Measurements from ENCODE around the gene IPO8. TPM values are rescaled to one million over a fixed set of nuclear protein-coding genes. Genes with fewer than 3 reads are reported as not detected.

Gene IPO8
- total and polyA plus RNA-seq, 2 of the 8 experiments (the other 6 are each of a cell fraction or from before 2014, with no cell fraction given) = 7.2 to 59.8 TPM

DNA sequence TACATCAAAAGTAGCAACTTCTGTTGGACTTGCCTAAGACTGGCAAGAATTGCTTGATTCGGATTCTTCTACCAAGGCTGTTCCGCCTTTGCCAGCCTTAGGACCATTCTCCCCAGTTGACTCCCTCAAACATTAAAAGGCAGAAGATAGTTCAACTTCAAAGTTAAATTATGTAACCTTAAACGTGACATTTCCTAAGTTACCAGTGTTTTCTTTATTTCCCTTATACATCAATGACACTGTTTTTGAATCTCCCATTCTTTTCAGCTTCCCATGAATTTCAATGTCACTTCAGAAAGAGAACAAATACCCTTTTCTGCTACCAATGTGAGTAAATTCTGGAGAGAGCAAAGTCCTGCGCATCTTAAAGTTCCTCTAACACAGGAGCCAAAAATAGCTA is 33.9 kb upstream of the IPO8 start:
- Histone ChIP-seq H4K20me1 (replicated peaks in 1 of 2; ENCODE audit: control insufficient read depth in 1 of 2, insufficient read depth in 2 of 2, low read length in 2 of 2) (no peaks in the 10 kb centered on the region), H3K23me2 (ENCODE audit: low read depth, low read length) (no peaks in the 10 kb centered on the region), H2BK20ac (ENCODE audit: low read length) (no peak overlapping the region), H2BK15ac (ENCODE audit: low read length) (no peak overlapping the region), H3K36me3 (ENCODE audit: control insufficient read depth in 2 of 4, insufficient read depth in 4 of 4, low read length in 3 of 4) (peaks cover 3 to 68% (median 15%) of the 10 kb centered on the region in 4 experiments; a peak in 6 of 8 replicates), H2BK5ac (ENCODE audit: low read depth, low read length) (no peak overlapping the region), H3K4me3 (ENCODE audit: extremely low read depth in 1 of 4, insufficient read depth in 2 of 4, low read depth in 3 of 4, low read length in 4 of 4) (no peak overlapping the region), H3K23ac (ENCODE audit: insufficient read length) (no peak overlapping the region), H3K18ac (ENCODE audit: extremely low read depth, low read length) (no peak overlapping the region), H3K14ac (ENCODE audit: insufficient read length) (no peak overlapping the region), H4K8ac (ENCODE audit: extremely low read depth, insufficient read depth, low read length) (no peak overlapping the region), H2AFZ (ENCODE audit: low read length) (no peak overlapping the region), H4K91ac (replicated peaks; ENCODE audit: insufficient read length, low read length) (no peak overlapping the region), H2AK5ac (ENCODE audit: low read depth, low read length) (no peak overlapping the region), H2BK120ac (replicated peaks; ENCODE audit: low read depth, low read length) (no peak overlapping the region), H3K9me3 (ENCODE audit: insufficient read depth in 2 of 2, low read depth in 1 of 2, low read length in 1 of 2) (no peaks in the 10 kb centered on the region), H3K27ac (ENCODE audit: low read depth, low read length) (no peak overlapping the region), H3K79me2 (ENCODE audit: control insufficient read depth in 1 of 2, insufficient read depth in 2 of 2, low read length in 2 of 2) (peaks cover 0 to 14% of the 10 kb centered on the region in 2 experiments; a peak in 2 of 4 replicates), H2BK12ac (ENCODE audit: low read depth, low read length) (no peak overlapping the region), H4K5ac (ENCODE audit: insufficient read length, low read depth, low read length) (no peak overlapping the region), H3K4ac (replicated peaks; ENCODE audit: insufficient read length, low read depth, low read length) (no peak overlapping the region), H3K4me2 (ENCODE audit: insufficient read depth in 1 of 2, low read depth in 2 of 2, low read length in 2 of 2) (no peak overlapping the region), H3K4me1 (replicated peaks in 1 of 4; ENCODE audit: control insufficient read depth in 3 of 4, insufficient read depth in 4 of 4, low read length in 3 of 4) (no peaks in the 10 kb centered on the region), H3K27me3 (replicated peaks in 1 of 4; ENCODE audit: control insufficient read depth in 3 of 4, extremely low read depth in 1 of 4, insufficient read depth in 3 of 4, low read length in 3 of 4) (no peaks in the 10 kb centered on the region), H3K9ac (replicated peaks in 1 of 4; ENCODE audit: extremely low read depth in 1 of 4, low read depth in 3 of 4, low read length in 3 of 4) (no peak overlapping the region), H3K79me1 (ENCODE audit: low read depth, low read length) (no peaks in the 10 kb centered on the region), H3K56ac (replicated peaks; ENCODE audit: insufficient read length, low read depth, low read length) (no peak overlapping the region)
- TF ChIP-seq CTBP2 (IDR thresholded peaks at IDR 0.05; ENCODE audit: borderline replicate concordance, insufficient read depth, insufficient read length, low read length) (no peak), SIN3A (conservative IDR thresholded peaks at IDR 0.05 in 1 of 2, IDR thresholded peaks at IDR 0.05 in 1 of 2; ENCODE audit: low read depth in 1 of 2, low read length in 2 of 2) (no peak), SP1 (IDR thresholded peaks at IDR 0.05; ENCODE audit: low read depth, low read length) (no peak), CEBPB (IDR thresholded peaks at IDR 0.05; ENCODE audit: low read depth, low read length) (no peak), NRF1 (IDR thresholded peaks at IDR 0.05; ENCODE audit: low read depth, low read length) (no peak), KDM1A (IDR thresholded peaks at IDR 0.05; ENCODE audit: borderline replicate concordance, low read length) (no peak), SAP30 (IDR thresholded peaks at IDR 0.05; ENCODE audit: insufficient read depth, insufficient replicate concordance, low read length) (no peak)
- TF ChIP-seq, protein P1, sequence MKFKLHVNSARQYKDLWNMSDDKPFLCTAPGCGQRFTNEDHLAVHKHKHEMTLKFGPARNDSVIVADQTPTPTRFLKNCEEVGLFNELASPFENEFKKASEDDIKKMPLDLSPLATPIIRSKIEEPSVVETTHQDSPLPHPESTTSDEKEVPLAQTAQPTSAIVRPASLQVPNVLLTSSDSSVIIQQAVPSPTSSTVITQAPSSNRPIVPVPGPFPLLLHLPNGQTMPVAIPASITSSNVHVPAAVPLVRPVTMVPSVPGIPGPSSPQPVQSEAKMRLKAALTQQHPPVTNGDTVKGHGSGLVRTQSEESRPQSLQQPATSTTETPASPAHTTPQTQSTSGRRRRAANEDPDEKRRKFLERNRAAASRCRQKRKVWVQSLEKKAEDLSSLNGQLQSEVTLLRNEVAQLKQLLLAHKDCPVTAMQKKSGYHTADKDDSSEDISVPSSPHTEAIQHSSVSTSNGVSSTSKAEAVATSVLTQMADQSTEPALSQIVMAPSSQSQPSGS (IDR thresholded peaks at IDR 0.05; ENCODE audit: low read length) = no peak
- WGBS, 2 experiments (ENCODE audit: extremely low coverage in 1 of 2, insufficient coverage in 1 of 2, insufficient read length in 1 of 2, insufficient replicate concordance in 2 of 2, low coverage in 1 of 2, low lambda C conversion rate in 2 of 2, missing lambda C conversion rate in 1 of 2) = 89% methylated on average over 4 of the region's 4 CpGs; no CpG with 5 or more reads in 1 of the 2 experiments
- FAIRE-seq (no peak), DNase-seq (ENCODE audit: low read depth in 1 of 2, low spot score in 2 of 2) (no peak)
- POLR2A ChIA-PET (ENCODE audit: partially characterized antibody) = interaction anchor here (0.9 kb wide), 1 partner anchor 26 kb away, joined by 3 read pairs; no protein-coding TSS in a partner anchor
- CTCF ChIA-PET (ENCODE audit: partially characterized antibody) = interaction anchor here (1.5 kb wide), 1 partner anchor 9 kb away, joined by 3 read pairs; no protein-coding TSS in a partner anchor
